Panc1 (cell line): ENCODE results near the gene AADAT.

ENCODE experiments used
- POLR2AphosphoS5 ChIP-seq: IDR thresholded peaks from 2 replicates; pipeline ENCODE4 v1.6.1; 2012; ENCODE audit warnings: mild to moderate bottlenecking, low read depth, low read length, moderate library complexity
- SIN3A ChIP-seq: IDR thresholded peaks from 2 replicates; pipeline ENCODE4 v1.6.1; 2012; ENCODE audit warnings: low read depth, mild to moderate bottlenecking, low read length, moderate library complexity, borderline replicate concordance; ENCODE audit not compliant: insufficient read depth
- TF ChIP-seq, protein P1 (sequence below): fragments of 450-650 bp; IDR thresholded peaks from 2 replicates; pipeline ENCODE4 v1.5.1; 2017; ENCODE audit warnings: mild to moderate bottlenecking
- TF ChIP-seq, protein P2 (sequence below), 2 experiments: IDR thresholded peaks; 2 replicates each; pipeline ENCODE4 v1.6.1; 2011 to 2012; ENCODE audit warnings: low read depth in 2 of 2, control low read depth in 1 of 2, low read length in 1 of 2, mild to moderate bottlenecking in 1 of 2, moderate library complexity in 1 of 2; ENCODE audit not compliant: insufficient read depth in 1 of 2

DNA sequence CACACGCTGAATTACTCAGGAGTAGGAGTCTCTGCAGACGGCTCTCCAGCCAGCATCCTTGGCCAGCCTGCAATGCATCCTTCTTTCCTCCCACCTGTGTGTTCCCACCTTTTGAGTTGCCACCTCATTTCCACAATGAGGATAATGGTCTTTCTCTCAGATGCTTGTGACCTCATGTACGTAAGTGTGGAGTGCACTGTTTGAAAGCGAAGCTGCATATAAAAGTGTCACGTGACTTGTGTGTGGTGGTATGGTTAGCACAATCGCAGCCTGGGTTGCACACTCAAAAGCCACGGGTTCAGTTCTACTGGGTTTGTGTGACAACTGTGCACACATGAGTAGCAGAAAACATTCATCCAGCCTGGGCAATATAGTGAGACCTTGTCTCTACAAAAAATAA lies 51.5 kb downstream of the AADAT start:
- TF ChIP-seq, protein P1, sequence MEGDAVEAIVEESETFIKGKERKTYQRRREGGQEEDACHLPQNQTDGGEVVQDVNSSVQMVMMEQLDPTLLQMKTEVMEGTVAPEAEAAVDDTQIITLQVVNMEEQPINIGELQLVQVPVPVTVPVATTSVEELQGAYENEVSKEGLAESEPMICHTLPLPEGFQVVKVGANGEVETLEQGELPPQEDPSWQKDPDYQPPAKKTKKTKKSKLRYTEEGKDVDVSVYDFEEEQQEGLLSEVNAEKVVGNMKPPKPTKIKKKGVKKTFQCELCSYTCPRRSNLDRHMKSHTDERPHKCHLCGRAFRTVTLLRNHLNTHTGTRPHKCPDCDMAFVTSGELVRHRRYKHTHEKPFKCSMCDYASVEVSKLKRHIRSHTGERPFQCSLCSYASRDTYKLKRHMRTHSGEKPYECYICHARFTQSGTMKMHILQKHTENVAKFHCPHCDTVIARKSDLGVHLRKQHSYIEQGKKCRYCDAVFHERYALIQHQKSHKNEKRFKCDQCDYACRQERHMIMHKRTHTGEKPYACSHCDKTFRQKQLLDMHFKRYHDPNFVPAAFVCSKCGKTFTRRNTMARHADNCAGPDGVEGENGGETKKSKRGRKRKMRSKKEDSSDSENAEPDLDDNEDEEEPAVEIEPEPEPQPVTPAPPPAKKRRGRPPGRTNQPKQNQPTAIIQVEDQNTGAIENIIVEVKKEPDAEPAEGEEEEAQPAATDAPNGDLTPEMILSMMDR = no peak
- no peak for TF ChIP-seq POLR2AphosphoS5
- TF ChIP-seq SIN3A = no peak
- TF ChIP-seq, protein P2, sequence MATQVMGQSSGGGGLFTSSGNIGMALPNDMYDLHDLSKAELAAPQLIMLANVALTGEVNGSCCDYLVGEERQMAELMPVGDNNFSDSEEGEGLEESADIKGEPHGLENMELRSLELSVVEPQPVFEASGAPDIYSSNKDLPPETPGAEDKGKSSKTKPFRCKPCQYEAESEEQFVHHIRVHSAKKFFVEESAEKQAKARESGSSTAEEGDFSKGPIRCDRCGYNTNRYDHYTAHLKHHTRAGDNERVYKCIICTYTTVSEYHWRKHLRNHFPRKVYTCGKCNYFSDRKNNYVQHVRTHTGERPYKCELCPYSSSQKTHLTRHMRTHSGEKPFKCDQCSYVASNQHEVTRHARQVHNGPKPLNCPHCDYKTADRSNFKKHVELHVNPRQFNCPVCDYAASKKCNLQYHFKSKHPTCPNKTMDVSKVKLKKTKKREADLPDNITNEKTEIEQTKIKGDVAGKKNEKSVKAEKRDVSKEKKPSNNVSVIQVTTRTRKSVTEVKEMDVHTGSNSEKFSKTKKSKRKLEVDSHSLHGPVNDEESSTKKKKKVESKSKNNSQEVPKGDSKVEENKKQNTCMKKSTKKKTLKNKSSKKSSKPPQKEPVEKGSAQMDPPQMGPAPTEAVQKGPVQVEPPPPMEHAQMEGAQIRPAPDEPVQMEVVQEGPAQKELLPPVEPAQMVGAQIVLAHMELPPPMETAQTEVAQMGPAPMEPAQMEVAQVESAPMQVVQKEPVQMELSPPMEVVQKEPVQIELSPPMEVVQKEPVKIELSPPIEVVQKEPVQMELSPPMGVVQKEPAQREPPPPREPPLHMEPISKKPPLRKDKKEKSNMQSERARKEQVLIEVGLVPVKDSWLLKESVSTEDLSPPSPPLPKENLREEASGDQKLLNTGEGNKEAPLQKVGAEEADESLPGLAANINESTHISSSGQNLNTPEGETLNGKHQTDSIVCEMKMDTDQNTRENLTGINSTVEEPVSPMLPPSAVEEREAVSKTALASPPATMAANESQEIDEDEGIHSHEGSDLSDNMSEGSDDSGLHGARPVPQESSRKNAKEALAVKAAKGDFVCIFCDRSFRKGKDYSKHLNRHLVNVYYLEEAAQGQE (IDR thresholded peaks at IDR 0.05; ENCODE audit: insufficient read depth in 1 of 2, low read depth in 2 of 2, low read length in 1 of 2) = no peak
